Heart left ventricle (tissue), 16 donors: ENCODE data around the gene VGF. TPM values are rescaled to one million over a fixed set of nuclear protein-coding genes. Genes with fewer than 3 reads are reported as not detected.

ENCODE experiments used
- ATAC-seq, 4 donors: fragments of 200-7000 bp; cut with Tn5 transposase; one replicate each; pipeline ENCODE4 v1.9.1; 2020 to 2022; ENCODE audit warnings: moderate library complexity in 4 of 4, mild to moderate bottlenecking in 3 of 4, moderate number of reproducible peaks in 1 of 4
- DNase-seq, 5 donors: peaks; one replicate each; pipeline ENCODE4 v3.0.0-alpha.2; 2020
- H3K27ac ChIP-seq, 12 donors: fragments of 200-600 bp; sonication (generic) in 4 of 12; one replicate each; pipeline versions ENCODE4 v1.5.0 to v1.8.0; 2016 to 2022; ENCODE audit warnings: mild to moderate bottlenecking in 2 of 12
- H3K27me3 ChIP-seq, 9 donors: fragments of 200-600 bp; sonication (generic) in 2 of 9; one replicate each; pipeline versions ENCODE4 v1.5.1 to v1.8.0; 2016 to 2022; ENCODE audit warnings: mild to moderate bottlenecking in 3 of 9
- H3K36me3 ChIP-seq, 9 donors: fragments of 200-600 bp; sonication (generic) in 2 of 9; one replicate each; pipeline versions ENCODE4 v1.5.0 to v1.8.0; 2018 to 2022; ENCODE audit warnings: mild to moderate bottlenecking in 2 of 9
- H3K4me1 ChIP-seq, 12 donors: fragments of 200-600 bp; sonication (generic) in 4 of 12; one replicate each; pipeline versions ENCODE4 v1.5.0 to v1.8.0; 2016 to 2022; ENCODE audit warnings: mild to moderate bottlenecking in 3 of 12
- H3K4me3 ChIP-seq, 12 donors: fragments of 200-600 bp; sonication (generic) in 4 of 12; one replicate each; pipeline versions ENCODE4 v1.5.0 to v1.8.0; 2017 to 2022; ENCODE audit warnings: mild to moderate bottlenecking in 9 of 12, moderate library complexity in 4 of 12
- H3K9me3 ChIP-seq, 12 donors: fragments of 200-600 bp; sonication (generic) in 4 of 12; one replicate each; pipeline versions ENCODE4 v1.5.0 to v1.8.0; 2016 to 2022; ENCODE audit warnings: mild to moderate bottlenecking in 1 of 12
- CTCF ChIP-seq, 12 donors: fragments of 200-600 bp; sonication (generic) in 4 of 12; IDR thresholded peaks; one replicate each; pipeline versions ENCODE4 v1.5.0 to v1.8.0; 2018 to 2022; ENCODE audit warnings: antibody characterized with exemption in 12 of 12, mild to moderate bottlenecking in 5 of 12
- POLR2A ChIP-seq, 2 donors: fragments of 450-650 bp; IDR thresholded peaks; one replicate each; pipeline ENCODE4 v1.6.1; 2017; ENCODE audit warnings: antibody characterized with exemption in 2 of 2, mild to moderate bottlenecking in 2 of 2, moderate library complexity in 2 of 2
- WGBS, 4 donors: extraction: QIAGEN DNeasy Blood & Tissue Kit in 2 of 4; methylation state at CpG; one replicate each; pipeline versions ENCODE4 v1.1.5 to v1.1.7; 2013 to 2018; 5-methylcytosine and 5-hydroxymethylcytosine counted together
- intact Hi-C, 10 donors: fragments of 100-400 bp; cut with DNase I; formaldehyde crosslinking; loops; one replicate each; pipeline versions ENCODE4 v1.11.1 to v1.14.2; 2022
- polyA plus RNA-seq, 2 donors: library from polyadenylated mRNA; stranded (reverse); fragments of 200-250 nt; gene quantifications; one replicate each; pipeline ENCODE4 v1.2.3, GENCODE V29; 2013
- total RNA-seq, 9 donors: library from RNA; depleted of rRNA in 2 of 9; stranded (reverse); fragments of >200 nt in 2 of 9; fragmentation: NEBNext Ultra II Directional in 3 of 9; extraction: Animal tissue kit (Norgen Biotek cat#: 25700) in 3 of 9; gene quantifications; one replicate each; pipeline versions ENCODE4 v1.1.0 to v1.2.4, GENCODE V29; 2016 to 2023
- donor health status: ischemic (EF 13 %, LVEDD 7.1; RV severe dilation, severe dysfunction).
- donor health status: healthy with polysubstance abuse.
- donor health status: DM: no; HTN: yes; CAD: no.
- donor health status: DM: no; HTN: no; CAD: no.
- donor health status: ischemic (EF 25% LVEDD 6.9; RV normal size, moderate dysfunction).
- donor health status: ischemic (EF 25% LVEDD 5.7; RV mildly dilated, moderate dysfunction).
- donor health status: healthy.
- donor health status: DM: yes; HTN: yes; CAD: no.
- donor health status: ischemic (EF 35%, LVEDD 5.7; RV mildly dilated, moderate dysfunction).
- donor health status: nonischemic (EF 11% LVEDD 7.7; RV severe dilation, severe dysfunction).
- donor health status: DM: yes; HTN: yes; CAD: no.
- donor health status: PGD.
- donor health status: ischemic (EF 29% LVEDD 5.4; RV normal size, mild dysfunction).
- donor health status: nonischemic (EF 23%, LVEDD 6.1; RV moderate dilation, normal function).

VGF gene
- total and polyA plus RNA-seq, 11 donors: 0.09 to 0.19 (median 0.14) TPM; not detected in 8

GRCh38 chr7:101156866-101157589, 8.3 kb downstream of the VGF start:
- no peak overlapping the region for H3K27ac ChIP-seq
- no peak for DNase-seq
- peaks cover 0 to 17% (median 9%) of the 10 kb centered on the region in 12 donors for H3K4me1 ChIP-seq
- no peak for TF ChIP-seq POLR2A (IDR thresholded peaks at IDR 0.05)
- no peak for TF ChIP-seq CTCF (IDR thresholded peaks at IDR 0.05)
- ATAC-seq: no peak
- no peaks in the 10 kb centered on the region for H3K9me3 ChIP-seq
- H3K4me3 ChIP-seq: no peak overlapping the region
- peaks cover 0 to 14% (median 1%) of the 10 kb centered on the region in 9 donors for H3K27me3 ChIP-seq
- 90 to 92% (median 91%) methylated on average over 14 of the region's 14 CpGs for WGBS, 4 donors
- intact Hi-C loops: no loop called here
- H3K36me3 ChIP-seq: peaks cover 0 to 39% (median 19%) of the 10 kb centered on the region in 9 donors

GRCh38 chr7:101156277-101156676, 9.1 kb downstream of the VGF start:
- H3K4me1 ChIP-seq: peaks cover 0 to 17% (median 9%) of the 10 kb centered on the region in 12 donors
- H3K36me3 ChIP-seq: peaks cover 0 to 39% (median 19%) of the 10 kb centered on the region in 9 donors
- TF ChIP-seq POLR2A (IDR thresholded peaks at IDR 0.05): no peak
- no peak for TF ChIP-seq CTCF (IDR thresholded peaks at IDR 0.05)
- H3K4me3 ChIP-seq: no peak overlapping the region
- DNase-seq (no peak), ATAC-seq (no peak)
- H3K9me3 ChIP-seq: no peaks in the 10 kb centered on the region
- intact Hi-C loops: no loop called here
- no peak overlapping the region for H3K27ac ChIP-seq
- H3K27me3 ChIP-seq: peaks cover 0 to 6% (median 0%) of the 10 kb centered on the region in 9 donors
- 79 to 85% (median 83%) methylated on average over 6 of the region's 6 CpGs for WGBS, 4 donors

- intact Hi-C loops: no loop called here
- TF ChIP-seq POLR2A (IDR thresholded peaks at IDR 0.05) (no peak), CTCF (IDR thresholded peaks at IDR 0.05) (no peak)
- H3K4me1 ChIP-seq: peaks cover 0 to 17% (median 9%) of the 10 kb centered on the region in 12 donors
- no peak overlapping the region for H3K27ac ChIP-seq
- DNase-seq: no peak
- no peak for ATAC-seq
- WGBS, 4 donors: 62 to 65% (median 63%) methylated on average over 4 of the region's 4 CpGs
- H3K4me3 ChIP-seq: peak overlapping the region in 11 of 12 donors; percentile 74 to 92 (median 80)
- H3K9me3 ChIP-seq: no peaks in the 10 kb centered on the region
- peaks cover 0 to 34% (median 19%) of the 10 kb centered on the region in 9 donors for H3K36me3 ChIP-seq
- H3K27me3 ChIP-seq: peaks cover 0 to 3% (median 0%) of the 10 kb centered on the region in 9 donors
Measured at GRCh38 chr7:101155303-101155702, 10.1 kb downstream of the VGF start.

GRCh38 chr7:101154693-101155102, 10.7 kb downstream of the VGF start:
- 0 to 1% (median 1%) methylated on average over 20 to 34 of the region's 34 CpGs for WGBS, 4 donors
- intact Hi-C loops: no loop called here
- no peak for TF ChIP-seq CTCF (IDR thresholded peaks at IDR 0.05)
- TF ChIP-seq POLR2A (IDR thresholded peaks at IDR 0.05): no peak
- Histone ChIP-seq H3K4me1 (peaks cover 0 to 17% (median 9%) of the 10 kb centered on the region in 12 donors), H3K27ac (peak overlapping the region in 7 of 12 donors; percentile 24 to 58 (median 48)), H3K9me3 (no peaks in the 10 kb centered on the region), H3K36me3 (peaks cover 0 to 30% (median 19%) of the 10 kb centered on the region in 9 donors), H3K27me3 (peaks cover 0 to 3% (median 0%) of the 10 kb centered on the region in 9 donors), H3K4me3 (peak overlapping the region; percentile 71 to 92 (median 80))
- ATAC-seq (peak in 3 of 4 donors; percentile 17 to 45 (median 29)), DNase-seq (no peak)
